GM23338 (cell line): ENCODE data around the gene STK4.

Source experiments
- CREB1 ChIP-seq: fragments of 250-450 bp; sonication (Bioruptor Pico); IDR thresholded peaks from 2 replicates; pipeline ENCODE4 v1.5.0; 2020; ENCODE audit warnings: low read depth, mild to moderate bottlenecking, moderate library complexity
- EZH2 ChIP-seq: fragments of 200-600 bp; sonication (generic); IDR thresholded peaks from one replicate; pipeline ENCODE4 v1.8.0; 2017; ENCODE audit warnings: antibody characterized with exemption, mild to moderate bottlenecking, low read depth; ENCODE audit not compliant: unreplicated experiment
- EZH2phosphoT487 ChIP-seq: fragments of 200-600 bp; sonication (generic); IDR thresholded peaks from one replicate; pipeline ENCODE4 v1.8.1; 2018; ENCODE audit warnings: antibody characterized with exemption; ENCODE audit not compliant: unreplicated experiment
- JUNB ChIP-seq: IDR thresholded peaks from one replicate; pipeline ENCODE4 v1.6.1; 2016; ENCODE audit warnings: antibody characterized with exemption; ENCODE audit not compliant: unreplicated experiment
- NANOG ChIP-seq: IDR thresholded peaks from 2 replicates; pipeline ENCODE4 v1.6.1; 2016; ENCODE audit warnings: antibody characterized with exemption, borderline replicate concordance
- POLR2AphosphoS5 ChIP-seq: IDR thresholded peaks from 2 replicates; pipeline ENCODE4 v1.6.1; 2016; ENCODE audit warnings: antibody characterized with exemption, low read depth
- ZNF114 ChIP-seq: fragments of 250-450 bp; sonication (Bioruptor Pico); IDR thresholded peaks from 2 replicates; pipeline ENCODE4 v1.5.0; 2020; ENCODE audit warnings: mild to moderate bottlenecking, moderate library complexity
- ZNF331 ChIP-seq: fragments of 250-450 bp; sonication (Bioruptor Pico); IDR thresholded peaks from 2 replicates; pipeline ENCODE4 v1.5.0; 2020; ENCODE audit warnings: low read depth, mild to moderate bottlenecking, moderate library complexity
- TF ChIP-seq, protein P1 (sequence below), 2 experiments: fragments of 200-600 bp in 1 of 2; sonication (generic) in 1 of 2; conservative IDR thresholded peaks; 2 replicates each; pipeline versions ENCODE4 v1.5.1 to v1.6.1; 2016 to 2017; ENCODE audit warnings: antibody characterized with exemption in 2 of 2, low read depth in 2 of 2, mild to moderate bottlenecking in 2 of 2, moderate library complexity in 1 of 2
- TF ChIP-seq, protein P2 (sequence below): IDR thresholded peaks from one replicate; pipeline ENCODE4 v1.6.1; 2018; ENCODE audit warnings: antibody characterized with exemption; ENCODE audit not compliant: unreplicated experiment
- TF ChIP-seq, protein P3 (sequence below): fragments of 250-450 bp; sonication (Bioruptor Pico); IDR thresholded peaks from 2 replicates; pipeline ENCODE4 v1.5.0; 2020; ENCODE audit warnings: mild to moderate bottlenecking, moderate library complexity
- TF ChIP-seq, protein P4 (sequence below): IDR thresholded peaks from 2 replicates; pipeline ENCODE4 v1.6.1; 2016; ENCODE audit warnings: antibody characterized with exemption

DNA sequence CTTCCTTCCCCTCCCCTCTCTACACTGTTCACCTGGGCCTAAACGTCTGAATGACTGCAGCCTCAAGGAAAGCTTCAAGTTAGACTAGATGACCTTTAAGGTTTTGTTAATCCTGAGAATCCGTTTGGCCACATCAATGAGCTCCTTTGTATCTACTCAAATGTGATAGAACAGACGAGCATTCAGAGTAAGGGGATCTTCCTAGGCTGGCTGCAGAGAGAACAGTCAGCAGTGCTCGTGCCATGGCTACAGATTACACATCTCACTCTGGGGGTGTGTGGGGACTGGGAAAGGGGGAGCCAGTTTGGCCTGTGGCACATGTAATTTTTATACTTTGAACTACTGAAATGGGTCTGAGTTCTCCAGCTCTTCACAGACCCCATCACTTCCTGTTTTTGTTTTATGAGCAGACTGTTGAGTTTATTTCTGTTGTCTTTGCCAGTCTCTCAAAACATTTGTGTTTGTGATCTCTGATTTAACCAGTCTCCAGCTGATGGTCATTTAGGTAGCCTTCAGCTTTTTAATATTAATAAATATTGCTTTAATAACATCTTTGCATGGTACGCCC lies 83.7 kb downstream of the STK4 start:
- TF ChIP-seq EZH2phosphoT487 (no peak), CREB1 (CRISPR knock-in tag) (no peak), POLR2AphosphoS5 (no peak), ZNF114 (CRISPR knock-in tag) (no peak), EZH2 (no peak), JUNB (no peak), ZNF331 (CRISPR knock-in tag) (no peak), NANOG (no peak)
- TF ChIP-seq, protein P1, sequence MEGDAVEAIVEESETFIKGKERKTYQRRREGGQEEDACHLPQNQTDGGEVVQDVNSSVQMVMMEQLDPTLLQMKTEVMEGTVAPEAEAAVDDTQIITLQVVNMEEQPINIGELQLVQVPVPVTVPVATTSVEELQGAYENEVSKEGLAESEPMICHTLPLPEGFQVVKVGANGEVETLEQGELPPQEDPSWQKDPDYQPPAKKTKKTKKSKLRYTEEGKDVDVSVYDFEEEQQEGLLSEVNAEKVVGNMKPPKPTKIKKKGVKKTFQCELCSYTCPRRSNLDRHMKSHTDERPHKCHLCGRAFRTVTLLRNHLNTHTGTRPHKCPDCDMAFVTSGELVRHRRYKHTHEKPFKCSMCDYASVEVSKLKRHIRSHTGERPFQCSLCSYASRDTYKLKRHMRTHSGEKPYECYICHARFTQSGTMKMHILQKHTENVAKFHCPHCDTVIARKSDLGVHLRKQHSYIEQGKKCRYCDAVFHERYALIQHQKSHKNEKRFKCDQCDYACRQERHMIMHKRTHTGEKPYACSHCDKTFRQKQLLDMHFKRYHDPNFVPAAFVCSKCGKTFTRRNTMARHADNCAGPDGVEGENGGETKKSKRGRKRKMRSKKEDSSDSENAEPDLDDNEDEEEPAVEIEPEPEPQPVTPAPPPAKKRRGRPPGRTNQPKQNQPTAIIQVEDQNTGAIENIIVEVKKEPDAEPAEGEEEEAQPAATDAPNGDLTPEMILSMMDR (conservative IDR thresholded peaks at IDR 0.05; ENCODE audit: low read depth in 2 of 2), result no peak
- TF ChIP-seq, protein P2, sequence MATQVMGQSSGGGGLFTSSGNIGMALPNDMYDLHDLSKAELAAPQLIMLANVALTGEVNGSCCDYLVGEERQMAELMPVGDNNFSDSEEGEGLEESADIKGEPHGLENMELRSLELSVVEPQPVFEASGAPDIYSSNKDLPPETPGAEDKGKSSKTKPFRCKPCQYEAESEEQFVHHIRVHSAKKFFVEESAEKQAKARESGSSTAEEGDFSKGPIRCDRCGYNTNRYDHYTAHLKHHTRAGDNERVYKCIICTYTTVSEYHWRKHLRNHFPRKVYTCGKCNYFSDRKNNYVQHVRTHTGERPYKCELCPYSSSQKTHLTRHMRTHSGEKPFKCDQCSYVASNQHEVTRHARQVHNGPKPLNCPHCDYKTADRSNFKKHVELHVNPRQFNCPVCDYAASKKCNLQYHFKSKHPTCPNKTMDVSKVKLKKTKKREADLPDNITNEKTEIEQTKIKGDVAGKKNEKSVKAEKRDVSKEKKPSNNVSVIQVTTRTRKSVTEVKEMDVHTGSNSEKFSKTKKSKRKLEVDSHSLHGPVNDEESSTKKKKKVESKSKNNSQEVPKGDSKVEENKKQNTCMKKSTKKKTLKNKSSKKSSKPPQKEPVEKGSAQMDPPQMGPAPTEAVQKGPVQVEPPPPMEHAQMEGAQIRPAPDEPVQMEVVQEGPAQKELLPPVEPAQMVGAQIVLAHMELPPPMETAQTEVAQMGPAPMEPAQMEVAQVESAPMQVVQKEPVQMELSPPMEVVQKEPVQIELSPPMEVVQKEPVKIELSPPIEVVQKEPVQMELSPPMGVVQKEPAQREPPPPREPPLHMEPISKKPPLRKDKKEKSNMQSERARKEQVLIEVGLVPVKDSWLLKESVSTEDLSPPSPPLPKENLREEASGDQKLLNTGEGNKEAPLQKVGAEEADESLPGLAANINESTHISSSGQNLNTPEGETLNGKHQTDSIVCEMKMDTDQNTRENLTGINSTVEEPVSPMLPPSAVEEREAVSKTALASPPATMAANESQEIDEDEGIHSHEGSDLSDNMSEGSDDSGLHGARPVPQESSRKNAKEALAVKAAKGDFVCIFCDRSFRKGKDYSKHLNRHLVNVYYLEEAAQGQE, result no peak
- TF ChIP-seq, protein P3, sequence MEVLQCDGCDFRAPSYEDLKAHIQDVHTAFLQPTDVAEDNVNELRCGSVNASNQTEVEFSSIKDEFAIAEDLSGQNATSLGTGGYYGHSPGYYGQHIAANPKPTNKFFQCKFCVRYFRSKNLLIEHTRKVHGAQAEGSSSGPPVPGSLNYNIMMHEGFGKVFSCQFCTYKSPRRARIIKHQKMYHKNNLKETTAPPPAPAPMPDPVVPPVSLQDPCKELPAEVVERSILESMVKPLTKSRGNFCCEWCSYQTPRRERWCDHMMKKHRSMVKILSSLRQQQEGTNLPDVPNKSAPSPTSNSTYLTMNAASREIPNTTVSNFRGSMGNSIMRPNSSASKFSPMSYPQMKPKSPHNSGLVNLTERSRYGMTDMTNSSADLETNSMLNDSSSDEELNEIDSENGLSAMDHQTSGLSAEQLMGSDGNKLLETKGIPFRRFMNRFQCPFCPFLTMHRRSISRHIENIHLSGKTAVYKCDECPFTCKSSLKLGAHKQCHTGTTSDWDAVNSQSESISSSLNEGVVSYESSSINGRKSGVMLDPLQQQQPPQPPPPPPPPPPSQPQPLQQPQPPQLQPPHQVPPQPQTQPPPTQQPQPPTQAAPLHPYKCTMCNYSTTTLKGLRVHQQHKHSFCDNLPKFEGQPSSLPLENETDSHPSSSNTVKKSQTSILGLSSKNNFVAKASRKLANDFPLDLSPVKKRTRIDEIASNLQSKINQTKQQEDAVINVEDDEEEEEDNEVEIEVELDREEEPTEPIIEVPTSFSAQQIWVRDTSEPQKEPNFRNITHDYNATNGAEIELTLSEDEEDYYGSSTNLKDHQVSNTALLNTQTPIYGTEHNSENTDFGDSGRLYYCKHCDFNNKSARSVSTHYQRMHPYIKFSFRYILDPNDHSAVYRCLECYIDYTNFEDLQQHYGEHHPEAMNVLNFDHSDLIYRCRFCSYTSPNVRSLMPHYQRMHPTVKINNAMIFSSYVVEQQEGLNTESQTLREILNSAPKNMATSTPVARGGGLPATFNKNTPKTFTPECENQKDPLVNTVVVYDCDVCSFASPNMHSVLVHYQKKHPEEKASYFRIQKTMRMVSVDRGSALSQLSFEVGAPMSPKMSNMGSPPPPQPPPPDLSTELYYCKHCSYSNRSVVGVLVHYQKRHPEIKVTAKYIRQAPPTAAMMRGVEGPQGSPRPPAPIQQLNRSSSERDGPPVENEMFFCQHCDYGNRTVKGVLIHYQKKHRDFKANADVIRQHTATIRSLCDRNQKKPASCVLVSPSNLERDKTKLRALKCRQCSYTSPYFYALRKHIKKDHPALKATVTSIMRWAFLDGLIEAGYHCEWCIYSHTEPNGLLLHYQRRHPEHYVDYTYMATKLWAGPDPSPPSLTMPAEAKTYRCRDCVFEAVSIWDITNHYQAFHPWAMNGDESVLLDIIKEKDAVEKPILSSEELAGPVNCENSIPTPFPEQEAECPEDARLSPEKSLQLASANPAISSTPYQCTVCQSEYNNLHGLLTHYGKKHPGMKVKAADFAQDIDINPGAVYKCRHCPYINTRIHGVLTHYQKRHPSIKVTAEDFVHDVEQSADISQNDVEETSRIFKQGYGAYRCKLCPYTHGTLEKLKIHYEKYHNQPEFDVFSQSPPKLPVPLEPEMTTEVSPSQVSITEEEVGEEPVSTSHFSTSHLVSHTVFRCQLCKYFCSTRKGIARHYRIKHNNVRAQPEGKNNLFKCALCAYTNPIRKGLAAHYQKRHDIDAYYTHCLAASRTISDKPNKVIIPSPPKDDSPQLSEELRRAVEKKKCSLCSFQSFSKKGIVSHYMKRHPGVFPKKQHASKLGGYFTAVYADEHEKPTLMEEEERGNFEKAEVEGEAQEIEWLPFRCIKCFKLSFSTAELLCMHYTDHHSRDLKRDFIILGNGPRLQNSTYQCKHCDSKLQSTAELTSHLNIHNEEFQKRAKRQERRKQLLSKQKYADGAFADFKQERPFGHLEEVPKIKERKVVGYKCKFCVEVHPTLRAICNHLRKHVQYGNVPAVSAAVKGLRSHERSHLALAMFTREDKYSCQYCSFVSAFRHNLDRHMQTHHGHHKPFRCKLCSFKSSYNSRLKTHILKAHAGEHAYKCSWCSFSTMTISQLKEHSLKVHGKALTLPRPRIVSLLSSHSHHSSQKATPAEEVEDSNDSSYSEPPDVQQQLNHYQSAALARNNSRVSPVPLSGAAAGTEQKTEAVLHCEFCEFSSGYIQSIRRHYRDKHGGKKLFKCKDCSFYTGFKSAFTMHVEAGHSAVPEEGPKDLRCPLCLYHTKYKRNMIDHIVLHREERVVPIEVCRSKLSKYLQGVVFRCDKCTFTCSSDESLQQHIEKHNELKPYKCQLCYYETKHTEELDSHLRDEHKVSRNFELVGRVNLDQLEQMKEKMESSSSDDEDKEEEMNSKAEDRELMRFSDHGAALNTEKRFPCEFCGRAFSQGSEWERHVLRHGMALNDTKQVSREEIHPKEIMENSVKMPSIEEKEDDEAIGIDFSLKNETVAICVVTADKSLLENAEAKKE (CRISPR knock-in tag), result no peak
- TF ChIP-seq, protein P4, sequence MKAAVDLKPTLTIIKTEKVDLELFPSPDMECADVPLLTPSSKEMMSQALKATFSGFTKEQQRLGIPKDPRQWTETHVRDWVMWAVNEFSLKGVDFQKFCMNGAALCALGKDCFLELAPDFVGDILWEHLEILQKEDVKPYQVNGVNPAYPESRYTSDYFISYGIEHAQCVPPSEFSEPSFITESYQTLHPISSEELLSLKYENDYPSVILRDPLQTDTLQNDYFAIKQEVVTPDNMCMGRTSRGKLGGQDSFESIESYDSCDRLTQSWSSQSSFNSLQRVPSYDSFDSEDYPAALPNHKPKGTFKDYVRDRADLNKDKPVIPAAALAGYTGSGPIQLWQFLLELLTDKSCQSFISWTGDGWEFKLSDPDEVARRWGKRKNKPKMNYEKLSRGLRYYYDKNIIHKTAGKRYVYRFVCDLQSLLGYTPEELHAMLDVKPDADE, result no peak
